ENCODE data around the gene TOMM20. TPM values are rescaled to one million over a fixed set of nuclear protein-coding genes. Genes with fewer than 3 reads are reported as not detected.
A peak's percentile ranks its signal among the peaks of the same experiment; 100 is the strongest.

TOMM20 gene
- total RNA-seq, 4 donors from 2014 or later = 117 to 204 (median 157) TPM

- peaks cover 0 to 4% of the 10 kb centered on the region in 2 donors for H3K36me3 ChIP-seq
- H3K27ac ChIP-seq = peak overlapping the region in 1 of 3 donors; percentile 93
- WGBS, 2 donors = 28 to 29% methylated on average over 4 of the region's 4 CpGs
- DNase-seq = no peak
- intact Hi-C loops (cut with DNase I) = no loop called here
- TF ChIP-seq, protein P1, sequence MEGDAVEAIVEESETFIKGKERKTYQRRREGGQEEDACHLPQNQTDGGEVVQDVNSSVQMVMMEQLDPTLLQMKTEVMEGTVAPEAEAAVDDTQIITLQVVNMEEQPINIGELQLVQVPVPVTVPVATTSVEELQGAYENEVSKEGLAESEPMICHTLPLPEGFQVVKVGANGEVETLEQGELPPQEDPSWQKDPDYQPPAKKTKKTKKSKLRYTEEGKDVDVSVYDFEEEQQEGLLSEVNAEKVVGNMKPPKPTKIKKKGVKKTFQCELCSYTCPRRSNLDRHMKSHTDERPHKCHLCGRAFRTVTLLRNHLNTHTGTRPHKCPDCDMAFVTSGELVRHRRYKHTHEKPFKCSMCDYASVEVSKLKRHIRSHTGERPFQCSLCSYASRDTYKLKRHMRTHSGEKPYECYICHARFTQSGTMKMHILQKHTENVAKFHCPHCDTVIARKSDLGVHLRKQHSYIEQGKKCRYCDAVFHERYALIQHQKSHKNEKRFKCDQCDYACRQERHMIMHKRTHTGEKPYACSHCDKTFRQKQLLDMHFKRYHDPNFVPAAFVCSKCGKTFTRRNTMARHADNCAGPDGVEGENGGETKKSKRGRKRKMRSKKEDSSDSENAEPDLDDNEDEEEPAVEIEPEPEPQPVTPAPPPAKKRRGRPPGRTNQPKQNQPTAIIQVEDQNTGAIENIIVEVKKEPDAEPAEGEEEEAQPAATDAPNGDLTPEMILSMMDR (IDR thresholded peaks at IDR 0.05) = no peak
- no peak for TF ChIP-seq POLR2A (IDR thresholded peaks at IDR 0.05)
- H3K27me3 ChIP-seq = no peaks in the 10 kb centered on the region
- peaks cover 9 to 10% of the 10 kb centered on the region in 2 donors for H3K4me1 ChIP-seq
- no peaks in the 10 kb centered on the region for H3K9me3 ChIP-seq
- peak overlapping the region in 2 of 3 donors; percentile 89 to 92 for H3K4me3 ChIP-seq (replicated peaks in 1 of 3)
These were observed 1.4 kb downstream of the TOMM20 start for GRCh38 chr1:235127203-235127602.

DNA sequence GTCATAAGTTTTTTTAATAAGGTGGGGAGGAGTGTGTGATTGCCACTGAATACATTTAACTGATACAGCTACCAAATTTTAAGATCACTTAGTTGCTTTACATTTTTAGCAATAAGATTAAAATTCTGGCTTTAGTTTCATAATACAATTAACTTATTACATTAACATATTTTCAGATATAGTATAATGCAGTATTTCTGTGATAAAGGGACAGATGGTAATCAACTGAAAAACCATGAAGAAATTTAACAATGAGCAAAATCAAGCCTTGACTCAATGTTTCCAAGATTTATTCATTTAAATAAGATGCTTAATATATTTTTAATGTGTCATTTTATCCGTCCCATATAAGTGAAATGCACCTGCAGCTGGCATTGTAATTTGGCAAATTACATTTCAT is 4.0 kb downstream of the TOMM20 start:
- intact Hi-C loops (cut with DNase I) = no loop called here
- H3K4me1 ChIP-seq = peaks cover 9 to 10% of the 10 kb centered on the region in 2 donors

DNA sequence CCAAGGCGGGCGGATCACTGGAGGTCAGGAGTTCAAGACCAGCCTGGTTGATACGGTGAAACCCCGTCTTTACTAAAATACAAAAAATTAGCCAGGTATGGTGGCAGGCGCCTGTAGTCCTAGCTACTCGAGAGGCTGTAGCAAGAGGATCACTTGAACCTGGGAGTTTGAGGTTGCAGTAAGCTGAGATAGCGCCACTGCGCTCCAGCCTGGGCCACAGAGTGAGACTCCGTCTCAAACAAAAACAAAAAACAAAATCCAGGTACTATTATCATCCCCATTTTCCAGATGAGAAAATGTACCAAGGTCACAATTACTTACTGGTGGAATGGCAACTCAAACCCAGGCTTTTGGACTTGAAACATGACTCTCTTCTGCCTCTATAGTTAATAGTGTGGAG is 4.5 kb downstream of the TOMM20 start:
- peaks cover 0 to 4% of the 10 kb centered on the region in 2 donors for H3K36me3 ChIP-seq
- H3K4me1 ChIP-seq = peaks cover 9 to 10% of the 10 kb centered on the region in 2 donors
- H3K9me3 ChIP-seq = no peaks in the 10 kb centered on the region
- intact Hi-C loops (cut with DNase I) = no loop called here
- 96 to 98% methylated on average over 9 of the region's 9 CpGs for WGBS, 2 donors
- no peak overlapping the region for H3K4me3 ChIP-seq (replicated peaks in 1 of 3)
- H3K27ac ChIP-seq = no peak overlapping the region
- no peaks in the 10 kb centered on the region for H3K27me3 ChIP-seq
- no peak for TF ChIP-seq POLR2A (IDR thresholded peaks at IDR 0.05)
- TF ChIP-seq, protein P1 (IDR thresholded peaks at IDR 0.05) = no peak
- no peak for DNase-seq

More for the DNA sequence above, 4.0 kb downstream of the TOMM20 start:
- Histone ChIP-seq H3K9me3 (no peaks in the 10 kb centered on the region), H3K27ac (no peak overlapping the region), H3K4me3 (replicated peaks in 1 of 3) (no peak overlapping the region), H3K27me3 (no peaks in the 10 kb centered on the region), H3K36me3 (peaks cover 0 to 4% of the 10 kb centered on the region in 2 donors)
- no peak for DNase-seq
- no peak for TF ChIP-seq POLR2A (IDR thresholded peaks at IDR 0.05)
- TF ChIP-seq, protein P1 (IDR thresholded peaks at IDR 0.05) = no peak
- 78 to 86% methylated on average over 1 of the region's 1 CpG for WGBS, 2 donors

- H3K36me3 ChIP-seq = peaks cover 13 to 18% of the 10 kb centered on the region in 2 donors
- intact Hi-C loops (cut with DNase I) = no loop called here
These were observed 6.3 kb downstream of the TOMM20 start for GRCh38 chr1:235122348-235122747.

DNA sequence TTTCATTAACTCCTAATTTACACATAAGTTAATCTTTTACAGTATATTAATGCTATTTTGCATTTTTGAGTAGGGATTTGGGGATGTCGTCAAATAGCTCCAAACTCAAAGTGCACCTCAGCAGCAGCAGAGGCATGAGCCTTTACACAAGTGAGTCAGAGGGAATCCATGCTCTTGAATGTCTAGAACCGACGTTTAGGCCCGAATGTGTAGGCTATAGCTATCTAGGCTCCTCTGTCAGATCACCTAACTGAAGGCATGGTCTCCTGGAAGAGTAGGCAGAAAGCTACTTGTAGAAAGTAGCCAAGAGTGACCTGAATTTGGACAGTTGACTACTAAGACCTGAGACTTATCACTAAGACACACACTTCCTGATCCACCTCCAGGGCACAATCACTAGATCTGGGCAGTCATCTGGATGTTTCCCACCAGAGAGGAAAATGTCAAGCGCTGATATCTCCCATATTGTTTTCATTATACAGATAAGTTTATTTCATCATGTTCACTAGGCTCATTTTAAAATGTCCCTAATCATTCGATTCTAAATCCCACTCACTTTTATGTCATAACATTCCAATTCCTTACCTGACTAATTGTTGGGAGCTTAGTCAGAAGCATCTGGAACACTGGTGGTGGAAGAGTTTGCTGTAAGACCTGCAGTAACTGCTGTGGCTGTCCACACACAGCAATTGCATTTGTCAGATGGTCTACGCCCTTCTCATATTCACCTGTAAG is 15.3 kb downstream of the TOMM20 start:
- Histone ChIP-seq H3K4me1 (no peaks in the 10 kb centered on the region), H3K27me3 (no peaks in the 10 kb centered on the region), H3K36me3 (peaks cover 54 to 61% of the 10 kb centered on the region in 2 donors), H3K4me3 (replicated peaks in 1 of 3) (no peak overlapping the region), H3K27ac (no peak overlapping the region), H3K9me3 (no peaks in the 10 kb centered on the region)
- intact Hi-C loops (cut with DNase I) = no loop called here
- WGBS, 2 donors = 95% methylated on average over 7 of the region's 7 CpGs
- DNase-seq = no peak
- TF ChIP-seq POLR2A (IDR thresholded peaks at IDR 0.05) = no peak
- TF ChIP-seq, protein P1 (IDR thresholded peaks at IDR 0.05) = no peak

More at GRCh38 chr1:235122348-235122747, 6.3 kb downstream of the TOMM20 start:
- H3K9me3 ChIP-seq = no peaks in the 10 kb centered on the region
- H3K4me3 ChIP-seq (replicated peaks in 1 of 3) = no peak overlapping the region
- H3K4me1 ChIP-seq = peaks cover 5 to 10% of the 10 kb centered on the region in 2 donors
- 76 to 89% methylated on average over 1 of the region's 1 CpG for WGBS, 2 donors
- no peak for DNase-seq
- H3K27me3 ChIP-seq = no peaks in the 10 kb centered on the region
- TF ChIP-seq, protein P1 (IDR thresholded peaks at IDR 0.05) = no peak
- no peak for TF ChIP-seq POLR2A (IDR thresholded peaks at IDR 0.05)
- H3K27ac ChIP-seq = no peak overlapping the region

All from thyroid gland (tissue), 4 donors.